GM21515 (cell line): ENCODE measurements around the gene HOXB4.

Source experiments
- ATAC-seq: cut with Tn5 transposase; IDR thresholded peaks from one replicate; pipeline ENCODE4 v1.9.1; 2021; ENCODE audit not compliant: unreplicated experiment

Gene HOXB4

GRCh38 chr17:48590607-48591161, 12.5 kb upstream of the HOXB4 start:
- ATAC-seq = no peak

GRCh38 chr17:48589831-48590606, 11.9 kb upstream of the HOXB4 start, which contains the start of gene HOXB3:
Gene HOXB3 (minus strand): TSS chr17:48590241. CDS start chr17:48552474, 37,767 bp downstream.
- no peak for ATAC-seq

- no peak for ATAC-seq
These were observed 11.1 kb upstream of the HOXB4 start for GRCh38 chr17:48589060-48589830.

GRCh38 chr17:48588528-48588927, 10.4 kb upstream of the HOXB4 start:
- ATAC-seq = no peak

GRCh38 chr17:48588074-48588415, 9.9 kb upstream of the HOXB4 start:
- no peak for ATAC-seq

GRCh38 chr17:48587276-48588073, 9.3 kb upstream of the HOXB4 start:
- no peak for ATAC-seq

- no peak for ATAC-seq
These were observed 8.5 kb upstream of the HOXB4 start for GRCh38 chr17:48586355-48587258.

- ATAC-seq = no peak
These were observed 6.1 kb upstream of the HOXB4 start for GRCh38 chr17:48584223-48584741.

GRCh38 chr17:48583708-48584222, 5.6 kb upstream of the HOXB4 start:
- no peak for ATAC-seq

- no peak for ATAC-seq
These were observed 4.6 kb upstream of the HOXB4 start for GRCh38 chr17:48582750-48583069.

GRCh38 chr17:48579760-48580554, 1.8 kb upstream of the HOXB4 start:
- no peak for ATAC-seq

- ATAC-seq = no peak
These were observed 1.3 kb upstream of the HOXB4 start for GRCh38 chr17:48579471-48579759.

GRCh38 chr17:48578616-48579470, 693 bp upstream of the HOXB4 start:
- ATAC-seq = no peak

GRCh38 chr17:48577330-48577945, 712 bp downstream of the HOXB4 start:
- ATAC-seq = no peak

- ATAC-seq = no peak
These were observed 1.5 kb downstream of the HOXB4 start for GRCh38 chr17:48576479-48577309.

GRCh38 chr17:48575673-48576478, 2.3 kb downstream of the HOXB4 start:
- no peak for ATAC-seq
